RWPE2 (cell line): Measurements from ENCODE around the gene ATP9A.

Experiments
- ATAC-seq: fragments of 200-7000 bp; cut with Tn5 transposase; 3 replicates; pipeline ENCODE4 v1.9.1; 2021; ENCODE audit warnings: low read depth
- DNase-seq: peaks from one replicate; pipeline ENCODE4 v3.0.0-alpha.2; 2020; ENCODE audit warnings: low spot score
- H3K27ac ChIP-seq: fragments of 450-650 bp; 2 replicates; pipeline ENCODE4 v1.5.1; 2017; ENCODE audit warnings: mild to moderate bottlenecking; ENCODE audit not compliant: poor library complexity, severe bottlenecking
- H3K27me3 ChIP-seq: fragments of 250-450 bp; sonication (Bioruptor Pico); 2 replicates; pipeline ENCODE4 v1.5.1; 2021; ENCODE audit warnings: mild to moderate bottlenecking, moderate library complexity; ENCODE audit not compliant: insufficient read depth, poor library complexity, severe bottlenecking
- H3K36me3 ChIP-seq: fragments of 250-450 bp; sonication (Bioruptor Pico); 2 replicates; pipeline ENCODE4 v1.5.1; 2020; ENCODE audit warnings: low read depth, mild to moderate bottlenecking, moderate library complexity
- H3K4me1 ChIP-seq: fragments of 250-450 bp; sonication (Bioruptor Pico); 2 replicates; pipeline ENCODE4 v1.5.1; 2021; ENCODE audit warnings: mild to moderate bottlenecking, moderate library complexity; ENCODE audit not compliant: insufficient read depth, poor library complexity, severe bottlenecking
- H3K4me3 ChIP-seq: fragments of 250-450 bp; sonication (Bioruptor Pico); 2 replicates; pipeline ENCODE4 v1.5.1; 2021; ENCODE audit warnings: mild to moderate bottlenecking, moderate library complexity; ENCODE audit not compliant: severe bottlenecking
- H3K9me3 ChIP-seq: fragments of 250-450 bp; sonication (Bioruptor Pico); 2 replicates; pipeline ENCODE4 v1.5.1; 2021; ENCODE audit warnings: mild to moderate bottlenecking, moderate library complexity; ENCODE audit not compliant: severe bottlenecking
- TF ChIP-seq, protein P1 (sequence below): fragments of 450-650 bp; IDR thresholded peaks from one replicate; pipeline ENCODE4 v1.5.1; 2017; ENCODE audit warnings: mild to moderate bottlenecking, moderate library complexity; ENCODE audit not compliant: poor library complexity, severe bottlenecking

The ATP9A gene

GRCh38 chr20:51614687-51615086 is 153.5 kb downstream of the ATP9A start:
- no peaks in the 10 kb centered on the region for H3K36me3 ChIP-seq
- TF ChIP-seq, protein P1, sequence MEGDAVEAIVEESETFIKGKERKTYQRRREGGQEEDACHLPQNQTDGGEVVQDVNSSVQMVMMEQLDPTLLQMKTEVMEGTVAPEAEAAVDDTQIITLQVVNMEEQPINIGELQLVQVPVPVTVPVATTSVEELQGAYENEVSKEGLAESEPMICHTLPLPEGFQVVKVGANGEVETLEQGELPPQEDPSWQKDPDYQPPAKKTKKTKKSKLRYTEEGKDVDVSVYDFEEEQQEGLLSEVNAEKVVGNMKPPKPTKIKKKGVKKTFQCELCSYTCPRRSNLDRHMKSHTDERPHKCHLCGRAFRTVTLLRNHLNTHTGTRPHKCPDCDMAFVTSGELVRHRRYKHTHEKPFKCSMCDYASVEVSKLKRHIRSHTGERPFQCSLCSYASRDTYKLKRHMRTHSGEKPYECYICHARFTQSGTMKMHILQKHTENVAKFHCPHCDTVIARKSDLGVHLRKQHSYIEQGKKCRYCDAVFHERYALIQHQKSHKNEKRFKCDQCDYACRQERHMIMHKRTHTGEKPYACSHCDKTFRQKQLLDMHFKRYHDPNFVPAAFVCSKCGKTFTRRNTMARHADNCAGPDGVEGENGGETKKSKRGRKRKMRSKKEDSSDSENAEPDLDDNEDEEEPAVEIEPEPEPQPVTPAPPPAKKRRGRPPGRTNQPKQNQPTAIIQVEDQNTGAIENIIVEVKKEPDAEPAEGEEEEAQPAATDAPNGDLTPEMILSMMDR = no peak
- DNase-seq (no peak), ATAC-seq (no peak)
- H3K4me1 ChIP-seq = no peaks in the 10 kb centered on the region
- H3K9me3 ChIP-seq = no peaks in the 10 kb centered on the region
- H3K4me3 ChIP-seq = no peak overlapping the region
- no peak overlapping the region for H3K27ac ChIP-seq
- H3K27me3 ChIP-seq = no peaks in the 10 kb centered on the region

GRCh38 chr20:51613580-51613979 is 154.6 kb downstream of the ATP9A start:
- ATAC-seq (no peak), DNase-seq (no peak)
- Histone ChIP-seq H3K27me3 (no peaks in the 10 kb centered on the region), H3K36me3 (no peaks in the 10 kb centered on the region), H3K4me1 (no peaks in the 10 kb centered on the region), H3K27ac (no peak overlapping the region), H3K4me3 (no peak overlapping the region), H3K9me3 (no peaks in the 10 kb centered on the region)
- TF ChIP-seq, protein P1 = no peak

DNA sequence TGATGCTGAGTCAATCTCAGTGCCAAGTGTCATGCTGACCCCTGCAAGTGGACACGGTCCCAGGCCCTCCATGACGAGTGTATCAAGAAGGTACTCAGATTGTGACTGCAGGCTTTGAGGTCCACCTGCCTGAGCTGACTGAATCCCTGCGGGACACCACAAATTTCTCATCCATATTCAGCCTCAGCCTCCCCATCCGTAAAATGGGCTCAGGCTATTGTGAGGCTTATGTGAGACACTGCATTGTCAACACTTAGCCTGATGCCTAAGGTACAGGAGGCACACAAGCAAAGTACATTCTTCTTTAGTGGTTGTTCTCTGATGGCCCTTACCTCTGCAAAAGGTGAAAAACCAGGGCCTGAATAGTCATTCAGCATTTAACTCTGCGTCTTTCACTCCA is 155.3 kb downstream of the ATP9A start:
- Histone ChIP-seq H3K4me1 (no peaks in the 10 kb centered on the region), H3K36me3 (no peaks in the 10 kb centered on the region), H3K4me3 (no peak overlapping the region), H3K9me3 (no peaks in the 10 kb centered on the region), H3K27me3 (no peaks in the 10 kb centered on the region), H3K27ac (no peak overlapping the region)
- ATAC-seq (no peak), DNase-seq (no peak)
- TF ChIP-seq, protein P1 = no peak

- TF ChIP-seq, protein P1 = no peak
- no peak for DNase-seq
- Histone ChIP-seq H3K27me3 (no peaks in the 10 kb centered on the region), H3K4me3 (no peak overlapping the region), H3K36me3 (no peaks in the 10 kb centered on the region), H3K9me3 (no peaks in the 10 kb centered on the region), H3K27ac (no peak overlapping the region), H3K4me1 (no peaks in the 10 kb centered on the region)
- no peak for ATAC-seq
These were observed 156.6 kb downstream of the ATP9A start for GRCh38 chr20:51611625-51611890.

GRCh38 chr20:51610761-51611624 is 157.2 kb downstream of the ATP9A start:
- Histone ChIP-seq H3K27ac (no peak overlapping the region), H3K9me3 (no peaks in the 10 kb centered on the region), H3K27me3 (no peaks in the 10 kb centered on the region), H3K4me1 (no peaks in the 10 kb centered on the region), H3K4me3 (no peak overlapping the region), H3K36me3 (no peaks in the 10 kb centered on the region; the same call in 1 of the 2 replicates)
- DNase-seq (no peak), ATAC-seq (no peak)
- TF ChIP-seq, protein P1 = no peak
